GM12878 (cell line): ENCODE data around the gene CGB2.

Source experiments
- CEBPB ChIP-seq, 2 experiments: fragments of 150-350 bp in 1 of 2; IDR thresholded peaks; 2 replicates each; pipeline ENCODE4 v1.6.1; 2012 to 2014; ENCODE audit warnings: low read depth in 2 of 2, low read length in 2 of 2, borderline replicate concordance in 1 of 2, inconsistent platforms in 1 of 2
- CTCF ChIP-seq, 3 experiments: IDR thresholded peaks in 2 of 3; conservative IDR thresholded peaks in 1 of 3; 2 replicates each; pipeline ENCODE4 v1.5.1; 2011; ENCODE audit warnings: low read depth in 3 of 3, low read length in 3 of 3, mild to moderate bottlenecking in 3 of 3, control low read depth in 2 of 3, moderate library complexity in 2 of 3, inconsistent platforms in 1 of 3, mixed read lengths in 1 of 3; ENCODE audit not compliant: control insufficient read depth in 2 of 3, insufficient read depth in 1 of 3; ENCODE audit errors: extremely low read depth in 1 of 3
- E2F4 ChIP-seq: IDR thresholded peaks from 2 replicates; pipeline ENCODE4 v1.6.1; 2012; ENCODE audit warnings: low read depth, low read length, improper control_type of control experiment
- NKRF ChIP-seq: fragments of 450-650 bp; conservative IDR thresholded peaks from 2 replicates; pipeline ENCODE4 v1.6.1; 2017; ENCODE audit warnings: mild to moderate bottlenecking, moderate library complexity
- POLR2AphosphoS5 ChIP-seq: IDR thresholded peaks from 2 replicates; pipeline ENCODE4 v1.6.1; 2011; ENCODE audit warnings: mild to moderate bottlenecking, low read length, inconsistent platforms
- SUZ12 ChIP-seq: fragments of 200-600 bp; sonication (generic); IDR thresholded peaks from one replicate; pipeline ENCODE4 v1.6.1; 2018; ENCODE audit warnings: antibody characterized with exemption, mild to moderate bottlenecking; ENCODE audit not compliant: unreplicated experiment

- TF ChIP-seq NKRF (no peak), E2F4 (no peak), CTCF (IDR thresholded peaks at IDR 0.05 in 2 of 3, conservative IDR thresholded peaks at IDR 0.05 in 1 of 3; ENCODE audit: control insufficient read depth in 2 of 3, extremely low read depth in 1 of 3, insufficient read depth in 1 of 3, low read depth in 3 of 3, low read length in 3 of 3) (no peak), CEBPB (IDR thresholded peaks at IDR 0.05; ENCODE audit: borderline replicate concordance in 1 of 2, low read depth in 2 of 2, low read length in 2 of 2) (no peak), SUZ12 (no peak), POLR2AphosphoS5 (no peak)
Observed at GRCh38 chr19:49070416-49070815, 38.7 kb downstream of the CGB2 start.
